Neuron (in vitro differentiated cells): ENCODE data around the gene PAXIP1.

Source experiments
- H2AFZ ChIP-seq: one replicate; pipeline ENCODE4 v1.6.1; 2013; ENCODE audit warnings: low read depth, mild to moderate bottlenecking, inconsistent platforms, low read length, moderate library complexity
- H3K27me3 ChIP-seq: one replicate; pipeline ENCODE4 v1.6.1; 2013; ENCODE audit warnings: low read length; ENCODE audit not compliant: insufficient read depth
- H3K36me3 ChIP-seq: one replicate; pipeline ENCODE4 v1.6.1; 2013; ENCODE audit warnings: low read length; ENCODE audit not compliant: insufficient read depth
- H3K4me1 ChIP-seq: one replicate; pipeline ENCODE4 v1.6.1; 2013; ENCODE audit warnings: low read length; ENCODE audit not compliant: insufficient read depth
- H3K4me3 ChIP-seq: 2 replicates; pipeline ENCODE4 v1.5.1; 2013; ENCODE audit warnings: mild to moderate bottlenecking, low read length, moderate library complexity
- H3K9me3 ChIP-seq: one replicate; pipeline ENCODE4 v1.6.1; 2013; ENCODE audit warnings: low read length

PAXIP1 gene

GRCh38 chr7:154986200-154986945 lies 16.6 kb downstream of the PAXIP1 start:
- H3K9me3 ChIP-seq = no peaks in the 10 kb centered on the region
- H3K4me3 ChIP-seq = no peak overlapping the region
- no peak overlapping the region for H2AFZ ChIP-seq
- peaks cover 37% of the 10 kb centered on the region for H3K36me3 ChIP-seq
- no peaks in the 10 kb centered on the region for H3K4me1 ChIP-seq
- H3K27me3 ChIP-seq = no peaks in the 10 kb centered on the region

GRCh38 chr7:154985230-154985629 lies 17.7 kb downstream of the PAXIP1 start:
- Histone ChIP-seq H3K36me3 (peaks cover 41% of the 10 kb centered on the region), H2AFZ (no peak overlapping the region), H3K4me3 (no peak overlapping the region), H3K4me1 (no peaks in the 10 kb centered on the region), H3K9me3 (no peaks in the 10 kb centered on the region), H3K27me3 (no peaks in the 10 kb centered on the region)

- H3K9me3 ChIP-seq = no peaks in the 10 kb centered on the region
- H3K27me3 ChIP-seq = no peaks in the 10 kb centered on the region
- no peak overlapping the region for H3K4me3 ChIP-seq
- H2AFZ ChIP-seq = no peak overlapping the region
- H3K4me1 ChIP-seq = no peaks in the 10 kb centered on the region
- H3K36me3 ChIP-seq = peaks cover 41% of the 10 kb centered on the region
Measured at GRCh38 chr7:154984601-154985188, 18.2 kb downstream of the PAXIP1 start.

- no peaks in the 10 kb centered on the region for H3K4me1 ChIP-seq
- H3K27me3 ChIP-seq = no peaks in the 10 kb centered on the region
- peaks cover 55% of the 10 kb centered on the region for H3K36me3 ChIP-seq
- H3K9me3 ChIP-seq = no peaks in the 10 kb centered on the region
- H3K4me3 ChIP-seq = no peak overlapping the region
- H2AFZ ChIP-seq = no peak overlapping the region
Measured at GRCh38 chr7:154978017-154978416, 24.9 kb downstream of the PAXIP1 start.

DNA sequence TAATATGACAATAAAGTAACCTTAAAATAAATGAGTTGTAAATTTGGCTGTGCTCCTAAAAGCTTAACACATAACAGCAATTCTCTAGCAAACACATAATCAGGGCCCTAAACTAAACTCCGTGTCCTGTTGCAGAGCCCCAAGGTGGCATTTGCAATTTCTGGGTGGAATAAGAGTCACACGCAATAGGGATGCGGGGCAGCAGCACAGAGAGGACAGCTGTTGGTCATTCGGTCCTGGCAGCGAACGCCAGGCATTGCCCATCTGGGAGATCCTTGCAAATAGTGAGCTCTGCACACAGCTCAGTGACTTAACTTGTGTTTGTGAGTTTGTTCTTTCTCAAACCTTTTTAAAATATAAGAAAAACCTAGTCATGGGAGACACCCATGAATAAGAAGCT lies 25.7 kb downstream of the PAXIP1 start:
- Histone ChIP-seq H3K36me3 (peaks cover 58% of the 10 kb centered on the region), H3K4me3 (no peak overlapping the region), H2AFZ (no peak overlapping the region), H3K9me3 (no peaks in the 10 kb centered on the region), H3K4me1 (no peaks in the 10 kb centered on the region), H3K27me3 (no peaks in the 10 kb centered on the region)

GRCh38 chr7:154976844-154977243 lies 26.1 kb downstream of the PAXIP1 start:
- no peaks in the 10 kb centered on the region for H3K9me3 ChIP-seq
- no peak overlapping the region for H3K4me3 ChIP-seq
- no peak overlapping the region for H2AFZ ChIP-seq
- H3K36me3 ChIP-seq = peaks cover 58% of the 10 kb centered on the region
- no peaks in the 10 kb centered on the region for H3K4me1 ChIP-seq
- H3K27me3 ChIP-seq = no peaks in the 10 kb centered on the region

DNA sequence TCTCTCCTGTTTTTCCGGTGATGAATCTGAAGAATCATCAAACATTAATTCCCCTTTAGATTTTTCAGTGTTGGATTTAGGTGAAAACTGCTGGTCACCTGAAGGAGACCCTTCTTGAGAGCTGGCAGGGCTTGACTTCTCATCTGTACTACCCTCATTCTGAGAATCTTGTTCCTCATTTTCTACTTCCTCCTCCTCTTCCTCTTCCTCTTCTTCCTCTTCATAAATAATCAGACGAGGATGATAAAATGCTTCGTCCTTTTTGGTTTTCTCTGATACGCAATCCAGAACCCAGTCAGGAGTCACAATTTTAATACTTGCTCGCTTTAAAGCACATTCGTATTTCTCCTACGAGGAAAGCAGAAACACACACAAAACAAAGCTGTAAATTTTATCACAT lies 26.9 kb downstream of the PAXIP1 start:
- H2AFZ ChIP-seq = no peak overlapping the region
- no peak overlapping the region for H3K4me3 ChIP-seq
- no peaks in the 10 kb centered on the region for H3K27me3 ChIP-seq
- H3K36me3 ChIP-seq = peaks cover 58% of the 10 kb centered on the region
- no peaks in the 10 kb centered on the region for H3K4me1 ChIP-seq
- no peaks in the 10 kb centered on the region for H3K9me3 ChIP-seq

DNA sequence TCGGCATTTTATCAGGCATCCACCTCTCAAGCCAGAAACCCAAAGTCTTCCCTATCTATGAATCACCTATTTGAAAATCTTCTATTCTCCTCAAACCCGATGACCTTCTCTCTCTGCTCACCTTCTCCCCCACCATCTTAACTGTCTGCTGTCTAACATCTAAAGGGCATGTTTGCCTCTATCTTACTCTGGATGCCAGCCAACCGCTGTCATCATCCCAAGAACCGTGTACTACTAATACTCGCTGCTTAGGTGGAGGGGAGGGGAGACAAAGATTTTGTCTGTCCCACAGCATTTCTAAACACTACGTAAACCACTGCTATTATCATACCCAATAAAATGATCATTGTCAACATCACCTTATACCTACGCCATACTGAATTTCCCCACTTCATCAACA lies 29.5 kb downstream of the PAXIP1 start:
- Histone ChIP-seq H2AFZ (no peak overlapping the region), H3K9me3 (no peaks in the 10 kb centered on the region), H3K36me3 (peaks cover 66% of the 10 kb centered on the region), H3K27me3 (no peaks in the 10 kb centered on the region), H3K4me3 (no peak overlapping the region), H3K4me1 (no peaks in the 10 kb centered on the region)

GRCh38 chr7:154968336-154969001 lies 34.5 kb downstream of the PAXIP1 start:
- Histone ChIP-seq H3K36me3 (peaks cover 78% of the 10 kb centered on the region), H3K27me3 (no peaks in the 10 kb centered on the region), H2AFZ (no peak overlapping the region), H3K4me1 (no peaks in the 10 kb centered on the region), H3K4me3 (no peak overlapping the region), H3K9me3 (no peaks in the 10 kb centered on the region)

DNA sequence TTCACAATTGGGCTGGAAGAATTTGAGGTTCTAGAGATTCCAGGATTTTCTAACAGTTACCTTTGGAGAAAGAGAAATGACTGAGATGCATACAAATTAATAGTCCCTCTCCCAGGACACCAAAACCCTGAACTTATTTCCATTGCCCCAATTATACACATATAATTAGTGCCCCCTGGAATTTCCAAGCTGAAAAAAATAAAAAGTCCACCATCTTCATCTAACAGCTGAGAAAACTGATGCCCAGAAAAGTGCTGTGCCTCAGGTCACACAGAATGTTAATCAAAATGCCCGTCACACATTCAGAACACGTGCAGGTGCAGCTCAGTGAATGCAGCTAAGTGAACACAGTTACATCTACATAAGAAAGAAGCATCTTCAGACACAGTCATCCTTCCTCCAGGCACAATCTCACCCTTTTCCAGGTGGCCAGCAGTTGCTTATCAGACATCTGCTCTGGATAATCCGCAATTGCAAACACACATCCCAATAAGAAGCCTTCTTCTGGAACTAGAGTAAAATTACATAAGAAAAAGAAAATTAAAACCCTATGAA lies 35.4 kb downstream of the PAXIP1 start:
- Histone ChIP-seq H3K4me3 (no peak overlapping the region), H2AFZ (no peak overlapping the region), H3K4me1 (no peaks in the 10 kb centered on the region), H3K27me3 (no peaks in the 10 kb centered on the region), H3K36me3 (peaks cover 79% of the 10 kb centered on the region), H3K9me3 (no peaks in the 10 kb centered on the region)

- no peaks in the 10 kb centered on the region for H3K9me3 ChIP-seq
- H3K36me3 ChIP-seq = peaks cover 90% of the 10 kb centered on the region
- H2AFZ ChIP-seq = no peak overlapping the region
- no peak overlapping the region for H3K4me3 ChIP-seq
- no peaks in the 10 kb centered on the region for H3K27me3 ChIP-seq
- no peaks in the 10 kb centered on the region for H3K4me1 ChIP-seq
Measured at GRCh38 chr7:154965014-154965413, 37.9 kb downstream of the PAXIP1 start.

GRCh38 chr7:154960063-154960790 lies 42.7 kb downstream of the PAXIP1 start:
- peaks cover 80% of the 10 kb centered on the region for H3K36me3 ChIP-seq
- H3K9me3 ChIP-seq = no peaks in the 10 kb centered on the region
- H3K27me3 ChIP-seq = no peaks in the 10 kb centered on the region
- H3K4me1 ChIP-seq = no peaks in the 10 kb centered on the region
- no peak overlapping the region for H2AFZ ChIP-seq
- no peak overlapping the region for H3K4me3 ChIP-seq

DNA sequence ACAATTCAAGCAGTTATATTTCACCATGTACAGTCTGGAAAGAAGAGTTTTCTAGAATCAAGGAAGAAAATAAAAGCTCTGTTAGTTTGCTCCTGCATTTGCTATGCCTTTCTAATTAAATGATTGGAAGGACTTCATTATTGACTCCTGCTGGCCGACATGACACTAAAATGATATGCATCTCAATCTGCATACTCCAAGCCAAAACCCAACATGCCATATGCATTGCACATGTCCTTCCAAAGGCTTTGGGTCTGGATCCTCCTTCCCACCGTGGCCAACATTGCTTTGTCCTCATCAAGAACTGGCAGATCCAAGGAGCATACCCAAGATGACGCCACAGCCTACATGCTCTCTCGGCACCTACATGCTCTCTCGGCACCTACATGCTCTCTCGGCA lies 46.5 kb downstream of the PAXIP1 start:
- H3K9me3 ChIP-seq = no peaks in the 10 kb centered on the region
- H2AFZ ChIP-seq = no peak overlapping the region
- no peaks in the 10 kb centered on the region for H3K27me3 ChIP-seq
- no peak overlapping the region for H3K4me3 ChIP-seq
- H3K4me1 ChIP-seq = no peaks in the 10 kb centered on the region
- H3K36me3 ChIP-seq = peaks cover 78% of the 10 kb centered on the region
